A549 (cell line): ENCODE results near the gene TNNT2. TPM values are rescaled to one million over a fixed set of nuclear protein-coding genes. Genes with fewer than 3 reads are reported as not detected.

Source experiments
- ATAC-seq, 2 experiments: fragments of 200-7000 bp in 1 of 2; fragments of >200 bp in 1 of 2; cut with Nextera tagmentation in 1 of 2; cut with Tn5 transposase in 1 of 2; 3 replicates each; pipeline versions ENCODE4 v1.8.0 to v1.9.1; 2018 to 2020; ENCODE audit warnings: mild to moderate bottlenecking in 1 of 2, moderate library complexity in 1 of 2
- CTCF ChIA-PET: fragments of 300-600 bp; sonication (Branson Sonifier 250); formaldehyde crosslinking; extraction: SDS; loops from one replicate; lab custom pipeline; 2021; ENCODE audit warnings: antibody characterized with exemption, inconsistent platforms; lab: Yijun Ruan, JAX
- POLR2A ChIA-PET: fragments of 350-600 bp; formaldehyde crosslinking; extraction: SDS; loops from one replicate; lab custom pipeline; 2021; ENCODE audit warnings: antibody characterized with exemption, inconsistent platforms; lab: Yijun Ruan, JAX
- DNase-seq, 2 experiments: peaks; one replicate each; pipeline versions ENCODE4 v3.0.0 to v3.0.0-alpha.2; 2011 to 2016; ENCODE audit warnings: low read depth in 1 of 2, low spot score in 1 of 2
- FAIRE-seq: peaks from 2 replicates; lab custom pipeline; 2011; peaks lifted over from hg19 to GRCh38; lab: Jason Lieb, UNC
- H3K27ac ChIP-seq, 2 experiments: fragments of >200 bp; sonication (Bioruptor Twin); formaldehyde crosslinking; 3 replicates each; pipeline ENCODE4 v1.5.1; 2016 to 2017
- H3K4me1 ChIP-seq: fragments of >200 bp; sonication (Bioruptor Twin); formaldehyde crosslinking; 3 replicates; pipeline ENCODE4 v1.6.1; 2016
- H3K4me2 ChIP-seq: fragments of >200 bp; sonication (Bioruptor Twin); formaldehyde crosslinking; 3 replicates; pipeline ENCODE4 v1.6.1; 2016
- H3K4me3 ChIP-seq: fragments of >200 bp; sonication (Bioruptor Twin); formaldehyde crosslinking; 3 replicates; pipeline ENCODE4 v1.5.1; 2016
- H3K9me3 ChIP-seq: fragments of >200 bp; sonication (Bioruptor Twin); formaldehyde crosslinking; 3 replicates; pipeline ENCODE4 v1.6.1; 2016
- BCL3 ChIP-seq: fragments of >200 bp; sonication (Bioruptor Twin); formaldehyde crosslinking; IDR thresholded peaks from 3 replicates; pipeline ENCODE4 v1.6.1; 2016
- CBX8 ChIP-seq: fragments of 200-600 bp; sonication (generic); IDR thresholded peaks from 2 replicates; pipeline ENCODE4 v1.6.1; 2016
- CHD2 ChIP-seq: fragments of 150-350 bp; IDR thresholded peaks from 2 replicates; pipeline ENCODE4 v1.6.1; 2014; ENCODE audit warnings: low read length; ENCODE audit not compliant: partially characterized antibody
- E2F6 ChIP-seq: IDR thresholded peaks from 2 replicates; pipeline ENCODE4 v1.6.1; 2012; ENCODE audit warnings: low read depth, borderline replicate concordance
- ELK1 ChIP-seq: fragments of 150-350 bp; IDR thresholded peaks from 2 replicates; pipeline ENCODE4 v1.6.1; 2014; ENCODE audit warnings: low read depth, mild to moderate bottlenecking, low read length
- ESRRA ChIP-seq: fragments of 150-350 bp; IDR thresholded peaks from 2 replicates; pipeline ENCODE4 v1.6.1; 2014; ENCODE audit warnings: mild to moderate bottlenecking, low read length, borderline replicate concordance
- FOSB ChIP-seq: fragments of 250-450 bp; sonication (Bioruptor Pico); IDR thresholded peaks from 2 replicates; pipeline ENCODE4 v1.5.0; 2020; ENCODE audit warnings: mild to moderate bottlenecking, moderate library complexity
- FOXS1 ChIP-seq: fragments of 250-450 bp; sonication (Bioruptor Pico); IDR thresholded peaks from 2 replicates; pipeline ENCODE4 v1.5.0; 2020; ENCODE audit warnings: mild to moderate bottlenecking, moderate library complexity
- HES2 ChIP-seq: fragments of >200 bp; sonication (Bioruptor Twin); formaldehyde crosslinking; IDR thresholded peaks from 2 replicates; pipeline ENCODE4 v1.6.1; 2016
- HEYL ChIP-seq: fragments of 250-450 bp; sonication (Bioruptor Pico); IDR thresholded peaks from 2 replicates; pipeline ENCODE4 v1.8.0; 2021; ENCODE audit warnings: mild to moderate bottlenecking, moderate library complexity
- HOXB5 ChIP-seq: fragments of 250-450 bp; sonication (Bioruptor Pico); IDR thresholded peaks from 2 replicates; pipeline ENCODE4 v1.5.0; 2020; ENCODE audit warnings: mild to moderate bottlenecking, moderate library complexity
- KDM1A ChIP-seq: fragments of 200-600 bp; sonication (generic); IDR thresholded peaks from 2 replicates; pipeline ENCODE4 v1.6.1; 2016; ENCODE audit warnings: low read depth, mild to moderate bottlenecking
- KDM5A ChIP-seq: fragments of 200-600 bp; sonication (generic); IDR thresholded peaks from 2 replicates; pipeline ENCODE4 v1.6.1; 2016; ENCODE audit warnings: antibody characterized with exemption, mild to moderate bottlenecking
- MAZ ChIP-seq: fragments of 150-350 bp; IDR thresholded peaks from 2 replicates; pipeline ENCODE4 v1.6.1; 2014; ENCODE audit warnings: antibody characterized with exemption, low read depth, low read length, borderline replicate concordance
- NFE2L2 ChIP-seq: fragments of 150-350 bp; conservative IDR thresholded peaks from 2 replicates; pipeline ENCODE4 v1.6.1; 2014; ENCODE audit warnings: low read length
- NPAS2 ChIP-seq: fragments of 250-450 bp; sonication (Bioruptor Pico); IDR thresholded peaks from 2 replicates; pipeline ENCODE4 v1.8.0; 2022; ENCODE audit warnings: mild to moderate bottlenecking, moderate library complexity, borderline replicate concordance
- PHF8 ChIP-seq: fragments of 200-600 bp; sonication (generic); IDR thresholded peaks from 2 replicates; pipeline ENCODE4 v1.6.1; 2016; ENCODE audit warnings: low read depth, mild to moderate bottlenecking, antibody characterized with exemption, moderate library complexity, borderline replicate concordance
- POLR2AphosphoS2 ChIP-seq: conservative IDR thresholded peaks from 2 replicates; pipeline ENCODE4 v1.6.1; 2012; ENCODE audit warnings: low read length, improper control_type of control experiment, inconsistent platforms
- RARB ChIP-seq: fragments of 250-450 bp; sonication (Bioruptor Pico); IDR thresholded peaks from 2 replicates; pipeline ENCODE4 v1.8.0; 2021; ENCODE audit warnings: mild to moderate bottlenecking, moderate library complexity
- RFX5 ChIP-seq: fragments of 450-650 bp; IDR thresholded peaks from 2 replicates; pipeline ENCODE4 v1.7.1; 2014; ENCODE audit warnings: antibody characterized with exemption, mild to moderate bottlenecking, moderate library complexity
- SMC3 ChIP-seq: fragments of >200 bp; sonication (Bioruptor Twin); formaldehyde crosslinking; IDR thresholded peaks from 3 replicates; pipeline ENCODE4 v1.6.1; 2018; ENCODE audit warnings: inconsistent platforms
- SREBF2 ChIP-seq: fragments of 450-650 bp; IDR thresholded peaks from 2 replicates; pipeline ENCODE4 v1.6.1; 2014; ENCODE audit warnings: mild to moderate bottlenecking, moderate library complexity
- USF2 ChIP-seq: fragments of 450-650 bp; IDR thresholded peaks from 2 replicates; pipeline ENCODE4 v1.6.1; 2014; ENCODE audit warnings: antibody characterized with exemption
- ZFP36 ChIP-seq: fragments of 450-650 bp; IDR thresholded peaks from 2 replicates; pipeline ENCODE4 v1.6.1; 2014; ENCODE audit warnings: borderline replicate concordance; ENCODE audit not compliant: partially characterized antibody
- ZSCAN20 ChIP-seq: fragments of 250-450 bp; sonication (Bioruptor Pico); IDR thresholded peaks from 2 replicates; pipeline ENCODE4 v1.8.0; 2022; ENCODE audit warnings: mild to moderate bottlenecking, moderate library complexity
- WGBS: methylation state at CpG from one replicate; pipeline ENCODE4 v1.1.6; 2017; ENCODE audit errors: missing lambda C conversion rate; 5-methylcytosine and 5-hydroxymethylcytosine counted together
- polyA plus RNA-seq, 4 experiments: library from polyadenylated mRNA; depleted of rRNA in 3 of 4; stranded (reverse); fragments of >200 nt; fragmentation: RNase III in 1 of 4; extraction: RNeasy Plus Mini Kit Qiagen cat#74134 plus additional on column Dnase treatment in 1 of 4; gene quantifications; 2 replicates in 3 of 4; 3 replicates in 1 of 4; pipeline ENCODE4 v1.2.3, GENCODE V29; 2011 to 2017

TNNT2 gene
- polyA plus RNA-seq, 2 of the 4 experiments (the other 2 are of a cell fraction), result 0.09 TPM; not detected in 1

GRCh38 chr1:201359031-201359872 is 18.2 kb downstream of the TNNT2 start:
- ChIA-PET POLR2A (no interaction called here), CTCF (interaction anchor here (1.1 to 17.3 kb wide), 13 partner anchors 12 to 211 kb away, joined by 3 to 480 read pairs (median 14); partner anchors contain the start of gene TNNT2)
- 81% methylated on average over 18 of the region's 18 CpGs for WGBS
- Histone ChIP-seq H3K9me3 (no peaks in the 10 kb centered on the region), H3K4me2 (no peak overlapping the region), H3K27ac (peak overlapping the region in 1 of 2 experiments; percentile 49; a peak in 1 of 6 replicates), H3K4me3 (no peak overlapping the region), H3K4me1 (no peaks in the 10 kb centered on the region; the same call in 2 of the 3 replicates)
- ATAC-seq (no peak), FAIRE-seq (no peak), DNase-seq (no peak)
- TF ChIP-seq CBX8, result no peak
- no peak for TF ChIP-seq FOXS1 (CRISPR knock-in tag)
- TF ChIP-seq HES2, result no peak

- Histone ChIP-seq H3K9me3 (no peaks in the 10 kb centered on the region), H3K4me3 (no peak overlapping the region), H3K4me1 (no peaks in the 10 kb centered on the region; the same call in 2 of the 3 replicates), H3K27ac (peak overlapping the region in 1 of 2 experiments; percentile 49; a peak in 1 of 6 replicates), H3K4me2 (no peak overlapping the region)
- FAIRE-seq (no peak), DNase-seq (no peak), ATAC-seq (no peak)
- no peak for TF ChIP-seq PHF8
- TF ChIP-seq HOXB5 (CRISPR knock-in tag), result no peak
- TF ChIP-seq ZSCAN20 (CRISPR knock-in tag), result no peak
- TF ChIP-seq FOSB (CRISPR knock-in tag), result no peak
- no peak for TF ChIP-seq NPAS2 (CRISPR knock-in tag)
- no peak for TF ChIP-seq MAZ
- no peak for TF ChIP-seq ZFP36
- TF ChIP-seq ELK1, result no peak
- no peak for TF ChIP-seq USF2
- ChIA-PET POLR2A (no interaction called here), CTCF (interaction anchor here (1.1 to 17.3 kb wide), 10 partner anchors 11 to 113 kb away, joined by 3 to 480 read pairs (median 38); partner anchors contain the start of gene TNNT2)
- WGBS, result 69% methylated on average over 4 of the region's 4 CpGs
These were observed 18.9 kb downstream of the TNNT2 start for GRCh38 chr1:201358596-201358995.

GRCh38 chr1:201357636-201358348 is 19.7 kb downstream of the TNNT2 start:
- H3K9me3 ChIP-seq, result no peaks in the 10 kb centered on the region
- H3K27ac ChIP-seq, result peak overlapping the region in 1 of 2 experiments; percentile 43; a peak in 1 of 6 replicates
- 52% methylated on average over 6 of the region's 10 CpGs for WGBS
- FAIRE-seq (no peak), ATAC-seq (no peak), DNase-seq (no peak)
- no peak overlapping the region for H3K4me2 ChIP-seq
- peaks cover 3% of the 10 kb centered on the region; the same call in 1 of the 3 replicates for H3K4me1 ChIP-seq
- ChIA-PET POLR2A (no interaction called here), CTCF (interaction anchor here (4.4 to 17.3 kb wide), 6 partner anchors 11 to 106 kb away, joined by 14 to 480 read pairs (median 114); partner anchors contain the start of gene TNNT2)
- H3K4me3 ChIP-seq, result no peak overlapping the region
- TF ChIP-seq SREBF2 (no peak), RFX5 (no peak), SMC3 (no peak), ELK1 (no peak), CHD2 (no peak), HES2 (no peak), HEYL (CRISPR knock-in tag) (no peak), ESRRA (no peak), BCL3 (no peak), POLR2AphosphoS2 (no peak), NFE2L2 (no peak), KDM1A (no peak), E2F6 (no peak), RARB (no peak), ZFP36 (no peak), CBX8 (no peak), KDM5A (no peak)
